ENCODE measurements around the gene ASAH2B.

Gene ASAH2B

GRCh38 chr10:50799595-50799994 lies 59.9 kb downstream of the ASAH2B start:
- DNase-seq: no peak

- DNase-seq: no peak
Observed at GRCh38 chr10:50805981-50806622, 66.4 kb downstream of the ASAH2B start.

- DNase-seq: peak; percentile 10
Observed at GRCh38 chr10:50807851-50808776, 68.4 kb downstream of the ASAH2B start.
